Smooth muscle cell (in vitro differentiated cells): Measurements from ENCODE around the gene RIPPLY3. TPM values are rescaled to one million over a fixed set of nuclear protein-coding genes. Genes with fewer than 3 reads are reported as not detected.
"Not testable (repeated sequence)": the region's sequence is repeated elsewhere in the genome, so short reads cannot be mapped to it uniquely, and the experiment has no call there.

Experiments used
- DNase-seq: peaks from one replicate; lab custom pipeline; 2025; ENCODE audit not compliant: unreplicated experiment; lab: John Stamatoyannopoulos, UW
- H2AFZ ChIP-seq: fragments of 200-600 bp; sonication (generic); 2 replicates; pipeline ENCODE4 v1.6.0; 2016; ENCODE audit warnings: antibody characterized with exemption, low read depth, mild to moderate bottlenecking
- H3F3A ChIP-seq: fragments of 200-600 bp; sonication (generic); 2 replicates; pipeline ENCODE4 v1.6.0; 2017; ENCODE audit warnings: antibody characterized with exemption, low read depth
- H3K27ac ChIP-seq: fragments of 200-600 bp; sonication (generic); 2 replicates; pipeline ENCODE4 v1.5.1; 2016; ENCODE audit warnings: low read depth, mild to moderate bottlenecking
- H3K27me3 ChIP-seq: fragments of 200-600 bp; sonication (generic); 2 replicates; pipeline ENCODE4 v1.6.1; 2016; ENCODE audit warnings: low read depth, mild to moderate bottlenecking
- H3K36me3 ChIP-seq: fragments of 200-600 bp; sonication (generic); 2 replicates; pipeline ENCODE4 v1.5.1; 2016; ENCODE audit warnings: low read depth
- H3K4me1 ChIP-seq: fragments of 200-600 bp; sonication (generic); 2 replicates; pipeline ENCODE4 v1.5.1; 2016; ENCODE audit warnings: low read depth
- H3K4me2 ChIP-seq: fragments of 200-600 bp; sonication (generic); 2 replicates; pipeline ENCODE4 v1.6.0; 2016; ENCODE audit warnings: mild to moderate bottlenecking
- H3K4me3 ChIP-seq: fragments of 200-600 bp; sonication (generic); 2 replicates; pipeline ENCODE4 v1.5.1; 2016; ENCODE audit warnings: mild to moderate bottlenecking
- H3K79me2 ChIP-seq: fragments of 200-600 bp; sonication (generic); 2 replicates; pipeline ENCODE4 v1.6.0; 2016; ENCODE audit warnings: low read depth, mild to moderate bottlenecking
- H3K9ac ChIP-seq: fragments of 200-600 bp; sonication (generic); 2 replicates; pipeline ENCODE4 v1.6.0; 2016; ENCODE audit warnings: low read depth
- H3K9me3 ChIP-seq: fragments of 200-600 bp; sonication (generic); replicated peaks from 2 replicates; pipeline ENCODE4 v1.5.1; 2016; ENCODE audit warnings: low read depth
- H4K20me1 ChIP-seq: fragments of 200-600 bp; sonication (generic); 2 replicates; pipeline ENCODE4 v1.6.0; 2016; ENCODE audit warnings: low read depth
- CTCF ChIP-seq: fragments of 200-600 bp; sonication (generic); IDR thresholded peaks from 2 replicates; pipeline ENCODE4 v1.5.1; 2017; ENCODE audit warnings: borderline replicate concordance, mild to moderate bottlenecking, antibody characterized with exemption; ENCODE audit not compliant: insufficient read depth, poor library complexity, severe bottlenecking
- WGBS: methylation state at CpG from one replicate; pipeline ENCODE4 v1.1.7; 2016; ENCODE audit warnings: low lambda C conversion rate; 5-methylcytosine and 5-hydroxymethylcytosine counted together
- polyA plus RNA-seq: library from polyadenylated mRNA; unstranded; fragments of >200 nt; fragmentation: Nextera tagmentation; extraction: Ambion mirVana; gene quantifications from 2 replicates; pipeline ENCODE4 v1.2.1, GENCODE V29; 2016
- total RNA-seq: library from RNA; depleted of rRNA; stranded (reverse); fragments of >200 nt; gene quantifications from 2 replicates; pipeline ENCODE4 v1.2.3, GENCODE V29; 2014

RIPPLY3 gene
- total and polyA plus RNA-seq, 2 experiments from 2014 or later = not detected

- no peak overlapping the region for H3K9ac ChIP-seq
- no peaks in the 10 kb centered on the region for H3K27me3 ChIP-seq
Observed at GRCh38 chr21:36987845-36988244, 18.7 kb upstream of the RIPPLY3 start.

GRCh38 chr21:36988536-36988935 is 18.0 kb upstream of the RIPPLY3 start:
- Histone ChIP-seq H3K27ac (no peak overlapping the region), H3K9me3 (no peaks in the 10 kb centered on the region), H3K79me2 (no peaks in the 10 kb centered on the region), H3F3A (peaks cover 3% of the 10 kb centered on the region), H3K4me2 (no peak overlapping the region), H3K36me3 (no peaks in the 10 kb centered on the region), H2AFZ (no peak overlapping the region), H3K4me3 (no peak overlapping the region), H3K9ac (no peak overlapping the region), H4K20me1 (no peaks in the 10 kb centered on the region), H3K27me3 (no peaks in the 10 kb centered on the region), H3K4me1 (peaks cover 4% of the 10 kb centered on the region)
- DNase-seq = no peak
- WGBS = 91% methylated on average over 4 of the region's 4 CpGs
- TF ChIP-seq CTCF = no peak

More at GRCh38 chr21:36987845-36988244, 18.7 kb upstream of the RIPPLY3 start:
- Histone ChIP-seq H3K4me2 (no peak overlapping the region), H3K79me2 (no peaks in the 10 kb centered on the region), H3K27ac (no peak overlapping the region), H4K20me1 (no peaks in the 10 kb centered on the region), H2AFZ (peak overlapping the region; percentile 39), H3K9me3 (no peaks in the 10 kb centered on the region), H3F3A (peaks cover 3% of the 10 kb centered on the region), H3K36me3 (no peaks in the 10 kb centered on the region), H3K4me1 (peaks cover 4% of the 10 kb centered on the region), H3K4me3 (no peak overlapping the region)
- DNase-seq = no peak
- no peak for TF ChIP-seq CTCF

GRCh38 chr21:36989199-36989698 is 17.3 kb upstream of the RIPPLY3 start:
- Histone ChIP-seq H3K4me2 (peak overlapping the region; percentile 86), H3K4me3 (peak overlapping the region; percentile 64), H2AFZ (peak overlapping the region; percentile 88), H3K9ac (peak overlapping the region; percentile 61), H3K27ac (peak overlapping the region; percentile 47)
- not testable (repeated sequence) for H3K9me3 ChIP-seq, H3K79me2 ChIP-seq, H3K36me3 ChIP-seq, H3K4me1 ChIP-seq, H4K20me1 ChIP-seq, H3K27me3 ChIP-seq, H3F3A ChIP-seq, DNase-seq
- 63% methylated on average over 22 of the region's 22 CpGs for WGBS

- H3K4me3 ChIP-seq = peak overlapping the region; percentile 64
- WGBS = under 1% methylated on average over 51 of the region's 97 CpGs
- peaks cover 4% of the 10 kb centered on the region for H3K4me1 ChIP-seq
- H3K79me2 ChIP-seq = no peaks in the 10 kb centered on the region
- peak overlapping the region; percentile 47 for H3K27ac ChIP-seq
- H3F3A ChIP-seq = peaks cover 3% of the 10 kb centered on the region
- peak; percentile 97 for DNase-seq
- H3K27me3 ChIP-seq = no peaks in the 10 kb centered on the region
- H3K9me3 ChIP-seq = no peaks in the 10 kb centered on the region
- no peaks in the 10 kb centered on the region for H3K36me3 ChIP-seq
- TF ChIP-seq CTCF = peak; percentile 77
- peak overlapping the region; percentile 86 for H3K4me2 ChIP-seq
- H2AFZ ChIP-seq = peak overlapping the region; percentile 88
- no peaks in the 10 kb centered on the region for H4K20me1 ChIP-seq
- H3K9ac ChIP-seq = peak overlapping the region; percentile 61
Observed at GRCh38 chr21:36989699-36990507, 16.6 kb upstream of the RIPPLY3 start.
